Neural cell (in vitro differentiated cells): Measurements from ENCODE around the gene SUMO1.

ENCODE experiments used
- CTCF ChIP-seq: fragments of 450-650 bp; IDR thresholded peaks from 2 replicates; pipeline ENCODE4 v1.5.1; 2014; ENCODE audit warnings: antibody characterized with exemption, mild to moderate bottlenecking, moderate library complexity; ENCODE audit not compliant: poor library complexity, severe bottlenecking
- EP300 ChIP-seq: fragments of 450-650 bp; conservative IDR thresholded peaks from 2 replicates; pipeline ENCODE4 v1.6.1; 2014; ENCODE audit warnings: antibody characterized with exemption, mild to moderate bottlenecking, moderate library complexity; ENCODE audit not compliant: poor library complexity, severe bottlenecking
- EZH2 ChIP-seq: fragments of 200-600, 300-800 bp; shearing (Covaris generic), sonication (generic); IDR thresholded peaks from 2 replicates; pipeline ENCODE4 v1.6.1; 2014; ENCODE audit warnings: antibody characterized with exemption, low read length, borderline replicate concordance, mild to moderate bottlenecking; ENCODE audit not compliant: insufficient read depth, poor library complexity, severe bottlenecking
- MXI1 ChIP-seq: fragments of 450-650 bp; conservative IDR thresholded peaks from 2 replicates; pipeline ENCODE4 v1.6.1; 2014; ENCODE audit warnings: antibody characterized with exemption, mild to moderate bottlenecking; ENCODE audit not compliant: poor library complexity, severe bottlenecking
- POLR2AphosphoS5 ChIP-seq: IDR thresholded peaks from 2 replicates; pipeline ENCODE4 v1.6.1; 2012
- SMC3 ChIP-seq: fragments of 450-650 bp; conservative IDR thresholded peaks from 2 replicates; pipeline ENCODE4 v1.6.1; 2014; ENCODE audit warnings: antibody characterized with exemption, mild to moderate bottlenecking, moderate library complexity; ENCODE audit not compliant: poor library complexity
- TAF1 ChIP-seq: IDR thresholded peaks from 2 replicates; pipeline ENCODE4 v1.6.1; 2012; ENCODE audit warnings: low read depth

DNA sequence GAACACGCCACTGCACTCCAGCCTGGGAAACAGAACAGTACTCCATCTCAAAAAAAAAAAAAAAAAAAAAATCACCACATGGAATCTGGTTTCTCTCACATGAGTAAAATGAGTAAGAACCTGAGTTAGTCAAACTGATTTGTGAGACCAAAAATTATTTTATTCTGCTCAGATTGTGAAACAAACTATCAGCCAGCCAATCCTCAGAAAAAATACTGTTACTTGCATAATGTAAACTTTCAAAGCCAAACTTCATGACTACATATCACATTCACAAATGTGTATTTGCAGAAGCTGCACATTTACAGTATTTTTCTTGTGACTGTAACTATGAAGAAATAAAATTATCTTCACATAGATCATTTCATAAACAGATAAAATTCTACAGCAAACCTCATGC is 23.2 kb downstream of the SUMO1 start:
- TF ChIP-seq CTCF: no peak
- TF ChIP-seq POLR2AphosphoS5: no peak
- no peak for TF ChIP-seq TAF1
- no peak for TF ChIP-seq EP300
- TF ChIP-seq EZH2: no peak
- no peak for TF ChIP-seq MXI1
- no peak for TF ChIP-seq SMC3
